ENCODE results near the gene PLCZ1.
"Not testable (repeated sequence)": the region's sequence is repeated elsewhere in the genome, so short reads cannot be mapped to it uniquely, and the experiment has no call there.

PLCZ1 gene

GRCh38 chr12:18703321-18703720 lies 34.5 kb downstream of the PLCZ1 start:
- DNase-seq (ENCODE audit: low read depth, low spot score), result no peak

- DNase-seq (ENCODE audit: low read depth, low spot score), result no peak
These were observed 37.5 kb downstream of the PLCZ1 start for GRCh38 chr12:18700271-18700670.

GRCh38 chr12:18696971-18697602 lies 40.7 kb downstream of the PLCZ1 start:
- DNase-seq (ENCODE audit: low read depth, low spot score), result no peak

- not testable (repeated sequence) for DNase-seq (ENCODE audit: low read depth, low spot score)
These were observed 43.8 kb downstream of the PLCZ1 start for GRCh38 chr12:18693986-18694385.

GRCh38 chr12:18690653-18691052 lies 47.2 kb downstream of the PLCZ1 start:
- DNase-seq (ENCODE audit: low read depth, low spot score), result no peak

- no peak for DNase-seq (ENCODE audit: low read depth, low spot score)
These were observed 48.0 kb downstream of the PLCZ1 start for GRCh38 chr12:18689771-18690170.

GRCh38 chr12:18684430-18684829 lies 53.4 kb downstream of the PLCZ1 start:
- DNase-seq (ENCODE audit: low read depth, low spot score), result no peak

GRCh38 chr12:18683327-18684013 lies 54.3 kb downstream of the PLCZ1 start:
- DNase-seq (ENCODE audit: low read depth, low spot score), result no peak

- DNase-seq (ENCODE audit: low read depth, low spot score), result peak; percentile 35
These were observed 56.0 kb downstream of the PLCZ1 start for GRCh38 chr12:18681818-18682217.

GRCh38 chr12:18676996-18677588 lies 60.7 kb downstream of the PLCZ1 start:
- DNase-seq (ENCODE audit: low read depth, low spot score), result no peak

GRCh38 chr12:18676141-18676540 lies 61.7 kb downstream of the PLCZ1 start:
- DNase-seq (ENCODE audit: low read depth, low spot score), result no peak

- no peak for DNase-seq (ENCODE audit: low read depth, low spot score)
These were observed 79.0 kb downstream of the PLCZ1 start for GRCh38 chr12:18658829-18659228.

GRCh38 chr12:18658179-18658578 lies 79.6 kb downstream of the PLCZ1 start:
- no peak for DNase-seq (ENCODE audit: low read depth, low spot score)

- no peak for DNase-seq (ENCODE audit: low read depth, low spot score)
These were observed 82.5 kb downstream of the PLCZ1 start for GRCh38 chr12:18655351-18655750.

- DNase-seq (ENCODE audit: low read depth, low spot score), result no peak
These were observed 84.3 kb downstream of the PLCZ1 start for GRCh38 chr12:18653465-18653864.

- DNase-seq (ENCODE audit: low read depth, low spot score), result no peak
These were observed 85.2 kb downstream of the PLCZ1 start for GRCh38 chr12:18652596-18652995.

GRCh38 chr12:18651525-18651924 lies 86.3 kb downstream of the PLCZ1 start:
- DNase-seq (ENCODE audit: low read depth, low spot score), result no peak

- no peak for DNase-seq (ENCODE audit: low read depth, low spot score)
These were observed 91.4 kb downstream of the PLCZ1 start for GRCh38 chr12:18646286-18646890.

GRCh38 chr12:18644564-18644963 lies 93.2 kb downstream of the PLCZ1 start:
- no peak for DNase-seq (ENCODE audit: low read depth, low spot score)

GRCh38 chr12:18643681-18644080 lies 94.1 kb downstream of the PLCZ1 start:
- DNase-seq (ENCODE audit: low read depth, low spot score), result no peak

GRCh38 chr12:18640321-18640955 lies 97.4 kb downstream of the PLCZ1 start:
- DNase-seq (ENCODE audit: low read depth, low spot score), result no peak

- DNase-seq (ENCODE audit: low read depth, low spot score), result no peak
These were observed 103.4 kb downstream of the PLCZ1 start for GRCh38 chr12:18634382-18634781.
